AG08396 (cell line): Measurements from ENCODE around the gene ZNF615.
"Not testable (repeated sequence)": the region's sequence is repeated elsewhere in the genome, so short reads cannot be mapped to it uniquely, and the experiment has no call there.

Source experiments
- DNase-seq: peaks from one replicate; pipeline ENCODE4 v3.0.0; 2012; ENCODE audit warnings: low spot score, mixed read lengths

Gene ZNF615

DNA sequence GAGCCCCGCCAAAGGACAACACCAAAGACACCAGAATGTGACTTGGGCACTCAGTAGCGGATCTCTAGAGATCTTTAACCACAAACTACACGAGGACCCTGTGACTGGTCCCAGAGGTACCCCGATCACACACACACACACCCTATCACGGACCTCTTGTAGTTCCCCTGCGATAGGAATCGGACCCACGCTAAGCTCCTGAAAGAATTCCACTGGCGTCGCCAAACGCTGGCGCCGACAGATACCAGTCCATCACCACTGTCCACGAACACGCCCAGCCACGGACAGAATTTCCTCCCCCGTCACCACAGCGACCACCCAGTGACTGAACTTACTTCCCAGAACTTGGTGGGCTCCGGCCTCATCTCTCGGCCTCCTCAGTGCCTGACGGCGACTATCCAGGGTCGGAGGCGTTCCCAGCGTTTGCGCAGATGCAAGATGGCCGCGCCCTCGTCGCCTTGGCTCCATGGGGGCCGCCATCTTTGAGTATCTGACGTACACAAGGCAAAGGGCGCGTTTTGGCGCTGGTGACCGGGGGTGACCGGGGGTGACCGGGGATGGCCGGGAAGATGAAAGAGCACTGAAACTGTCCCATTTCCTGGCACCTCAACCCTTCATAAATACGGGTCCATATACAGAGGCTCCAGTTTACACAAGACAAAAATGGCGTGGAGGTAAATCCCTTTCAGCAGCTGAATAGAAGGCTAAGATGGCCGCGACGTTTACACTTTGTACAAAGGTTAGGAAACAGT lies at the start of gene ZNF615:
ZNF615 (minus strand) TSS at position 406 of the 752 bp plus-strand sequence. CDS start 4,500 bp downstream, outside the sequence.
- peak; percentile 88 for DNase-seq

DNA sequence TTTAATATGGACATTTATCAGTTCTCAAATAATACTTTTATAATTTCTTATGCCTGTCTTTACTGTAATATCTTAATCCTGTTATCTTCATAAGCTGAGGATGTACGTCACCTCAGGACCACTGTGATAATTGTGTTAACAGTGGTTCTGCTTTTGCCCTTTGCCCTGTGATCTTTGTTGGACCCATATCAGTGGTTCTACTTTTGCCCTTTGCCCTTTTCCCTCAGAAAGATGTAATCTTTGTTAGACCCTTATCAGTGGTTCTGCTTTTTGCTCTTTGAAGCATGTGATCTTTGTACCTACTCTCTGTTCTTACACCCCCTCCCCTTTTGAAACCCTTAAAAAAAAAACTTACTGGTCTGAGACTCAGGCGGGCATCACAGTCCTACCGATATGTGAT lies 48.5 kb upstream of the ZNF615 start:
- not testable (repeated sequence) for DNase-seq

DNA sequence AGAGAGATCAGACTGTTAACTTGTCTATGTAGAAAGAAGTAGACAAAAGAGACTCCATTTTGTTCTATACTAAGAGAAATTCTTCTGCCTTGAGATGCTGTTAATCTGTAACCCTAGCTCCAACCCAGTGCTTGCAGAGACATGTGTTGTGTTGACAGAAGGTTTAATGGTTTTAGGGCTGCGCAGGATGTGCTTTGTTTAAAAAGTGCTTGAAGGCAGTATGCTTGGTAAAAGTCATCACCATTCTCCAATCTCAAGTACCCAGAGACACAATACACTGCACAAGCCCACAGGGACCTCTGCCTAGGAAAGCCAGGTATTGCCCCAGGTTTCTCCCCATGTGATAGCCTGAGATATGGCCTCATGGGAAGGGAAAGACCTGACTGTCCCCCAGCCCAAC lies 43.7 kb upstream of the ZNF615 start:
- not testable (repeated sequence) for DNase-seq

DNA sequence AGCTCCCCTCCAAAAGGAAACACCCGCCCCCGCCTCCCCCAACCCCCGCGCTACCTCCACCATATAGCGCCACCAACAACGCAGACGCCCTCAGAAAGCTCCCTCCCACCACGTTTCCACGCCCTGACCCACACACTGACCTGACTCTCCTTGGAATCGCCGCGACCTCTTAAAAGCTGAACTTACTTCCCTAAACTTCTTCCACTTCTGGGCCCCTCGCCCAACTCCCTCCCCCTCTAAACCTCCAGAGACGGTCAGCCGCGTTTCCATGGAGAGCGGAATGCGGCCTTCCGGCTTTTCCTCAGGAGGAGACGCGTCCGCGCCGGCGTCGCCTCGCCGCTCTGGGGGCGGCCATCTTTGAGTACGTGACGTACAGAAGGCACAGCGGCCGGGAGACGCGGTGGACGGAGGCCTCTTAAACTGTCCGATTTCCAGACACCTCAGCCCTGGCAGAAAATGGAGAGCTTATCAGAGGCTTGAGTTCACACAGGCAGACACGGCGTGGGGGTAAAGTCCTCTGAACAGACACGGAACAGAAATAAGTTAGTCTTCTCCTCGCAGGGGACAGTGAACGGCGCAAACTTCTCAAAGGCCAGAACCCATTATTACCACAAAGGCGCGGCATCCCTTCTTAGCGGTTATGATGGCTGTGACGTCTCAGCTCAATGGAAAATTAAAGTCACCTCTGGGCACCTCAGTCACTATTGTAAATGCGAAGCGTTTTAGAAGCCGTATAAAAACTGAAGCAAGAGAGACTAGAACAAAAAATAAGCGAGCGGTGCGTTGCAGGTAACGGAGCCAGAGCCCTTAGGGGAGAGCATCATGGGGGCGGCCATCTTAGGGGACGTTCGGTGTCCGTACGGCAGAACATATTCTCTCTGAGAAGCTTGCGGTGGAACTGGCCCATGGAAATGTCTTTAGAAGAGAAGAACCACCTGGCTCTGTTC lies 40.8 kb upstream of the ZNF615 start, which contains the start of gene ZNF432:
ZNF432 (minus strand) TSS at position 284 of the 947 bp plus-strand sequence. CDS start 1,970 bp downstream, outside the sequence.
- DNase-seq: peak; percentile 91

DNA sequence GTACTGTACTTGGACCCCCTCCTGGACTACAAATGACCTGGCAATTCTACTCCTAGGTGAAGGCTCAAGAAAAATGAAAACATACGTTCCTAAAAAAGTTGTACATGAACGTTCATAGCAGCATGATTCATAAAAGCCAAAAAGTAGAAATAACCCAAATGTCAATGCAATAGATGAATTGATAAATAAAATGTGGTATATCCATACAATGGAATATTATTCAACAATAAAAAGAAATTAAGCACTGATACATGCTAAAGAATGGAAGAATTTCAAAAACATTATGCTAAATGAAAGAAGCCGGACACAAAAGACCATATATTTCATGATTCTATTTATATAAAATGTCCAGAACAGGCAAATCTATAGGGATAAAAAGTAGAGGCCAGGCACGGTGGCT lies 31.2 kb upstream of the ZNF615 start:
- DNase-seq: no peak

DNA sequence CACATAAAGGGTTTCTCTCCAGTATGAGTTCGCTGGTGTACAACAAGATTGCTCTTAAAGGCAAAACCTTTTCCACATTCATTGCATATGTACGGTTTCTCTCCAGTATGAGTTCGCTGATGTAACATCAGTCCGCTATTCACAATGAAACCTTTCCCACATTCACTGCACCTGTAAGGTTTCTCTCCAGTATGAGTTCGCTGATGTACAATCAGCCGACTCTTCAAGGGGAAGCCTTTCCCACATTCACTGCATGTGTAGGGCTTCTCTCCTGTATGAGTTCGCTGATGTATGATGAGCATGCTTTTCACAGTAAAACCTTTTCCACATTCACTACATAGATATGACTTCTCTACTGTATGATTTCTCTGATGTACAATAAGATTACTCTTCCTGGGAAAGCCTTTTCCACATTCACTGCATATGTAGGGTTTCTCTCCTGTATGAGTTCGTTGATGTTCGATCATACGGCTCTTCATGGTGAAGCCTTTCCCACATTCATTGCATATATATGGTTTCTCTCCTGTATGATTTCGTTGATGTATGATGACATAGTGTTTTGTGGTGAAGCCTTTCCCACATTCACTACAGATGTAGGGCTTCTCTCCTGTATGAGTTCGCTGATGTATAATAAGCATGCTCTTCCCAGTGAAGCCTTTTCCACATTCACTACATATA lies 26.2 kb upstream of the ZNF615 start:
- DNase-seq: no peak

DNA sequence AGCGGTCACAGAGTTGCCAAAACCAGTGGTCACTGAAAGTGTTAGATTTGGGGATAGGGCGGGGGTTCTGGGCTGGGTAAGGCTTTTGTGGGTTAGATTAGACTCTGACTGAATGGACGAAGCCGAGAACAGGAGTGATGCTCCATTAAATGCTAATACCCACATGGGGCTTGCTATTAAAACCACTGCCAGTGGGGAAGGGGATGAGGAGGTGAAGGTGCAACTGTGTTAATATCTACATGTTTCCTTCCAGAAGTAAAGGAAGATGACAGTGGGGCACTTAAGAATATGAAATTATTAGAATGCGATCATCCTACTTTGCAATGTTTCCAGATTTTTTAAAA lies 20.7 kb upstream of the ZNF615 start:
- no peak for DNase-seq

DNA sequence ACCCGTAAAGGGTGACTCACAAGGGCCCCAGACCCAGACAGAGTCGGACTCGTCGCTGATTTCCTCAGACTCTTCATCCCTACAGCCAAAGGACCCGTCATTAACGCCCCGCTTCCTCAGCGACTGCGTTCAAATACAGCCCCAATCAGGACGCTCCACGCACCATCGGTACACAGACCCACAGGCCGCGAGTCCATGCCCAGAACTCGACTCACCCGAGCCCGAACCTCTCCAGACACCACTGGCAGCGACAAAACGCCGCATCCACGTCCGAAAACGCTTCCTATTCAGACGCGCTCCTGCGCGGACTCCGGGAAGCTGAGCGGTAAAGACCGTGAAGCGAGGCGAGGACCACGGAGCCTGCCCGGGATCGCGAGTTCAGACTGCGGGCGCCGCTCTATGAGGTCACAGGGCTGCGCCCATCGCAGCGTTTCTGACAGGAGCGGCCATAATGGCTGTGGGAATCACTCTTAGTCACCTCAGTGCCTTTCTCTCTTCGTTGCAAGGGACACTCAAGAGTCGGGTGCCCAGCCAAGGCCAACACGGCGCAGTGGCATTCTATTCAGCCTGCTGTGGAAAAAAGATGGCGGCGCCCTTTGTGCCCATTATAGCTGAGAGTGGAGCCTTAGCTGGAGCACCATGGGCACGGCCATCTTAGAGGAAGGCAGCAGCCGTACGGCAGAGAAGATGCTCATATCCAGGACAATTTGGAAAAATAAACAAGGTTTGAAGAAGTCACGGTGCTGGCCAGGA lies 20.2 kb upstream of the ZNF615 start, which contains the start of gene ZNF614:
ZNF614 (minus strand) TSS at position 353 of the 753 bp plus-strand sequence. CDS start 2,634 bp downstream, outside the sequence.
- DNase-seq: peak; percentile 93

DNA sequence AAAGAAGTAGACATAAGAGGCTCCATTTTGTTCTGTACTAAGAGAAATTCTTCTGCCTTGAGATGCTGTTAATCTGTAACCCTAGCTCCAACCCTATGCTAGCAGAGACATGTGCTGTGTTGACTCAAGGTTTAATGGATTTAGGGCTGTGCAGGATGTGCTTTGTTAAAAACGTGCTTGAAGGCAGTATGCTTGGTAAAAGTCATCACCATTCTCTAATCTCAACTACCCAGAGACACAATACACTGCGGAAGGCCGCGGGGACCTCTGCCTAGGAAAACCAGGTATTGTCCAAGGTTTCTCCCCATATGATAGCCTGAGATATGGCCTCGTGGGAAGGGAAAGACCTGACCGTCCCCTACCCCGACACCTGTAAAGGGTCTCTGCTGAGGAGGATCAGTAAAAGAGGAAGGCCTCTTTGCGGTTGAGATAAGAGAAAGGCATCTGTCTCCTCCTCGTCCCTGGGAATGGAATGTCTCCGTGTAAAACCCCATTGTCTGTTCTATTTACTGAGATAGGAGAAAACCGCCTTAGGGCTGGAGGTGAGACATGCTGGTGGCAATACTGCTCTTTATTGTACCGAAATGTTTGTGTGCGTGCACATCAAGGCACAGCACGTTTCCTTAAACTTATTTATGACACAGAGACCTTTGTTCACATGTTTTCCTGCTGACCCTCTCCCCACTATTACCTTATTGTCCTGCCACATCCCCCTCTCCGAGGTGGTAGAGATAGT lies 18.4 kb upstream of the ZNF615 start:
- not testable (repeated sequence) for DNase-seq

DNA sequence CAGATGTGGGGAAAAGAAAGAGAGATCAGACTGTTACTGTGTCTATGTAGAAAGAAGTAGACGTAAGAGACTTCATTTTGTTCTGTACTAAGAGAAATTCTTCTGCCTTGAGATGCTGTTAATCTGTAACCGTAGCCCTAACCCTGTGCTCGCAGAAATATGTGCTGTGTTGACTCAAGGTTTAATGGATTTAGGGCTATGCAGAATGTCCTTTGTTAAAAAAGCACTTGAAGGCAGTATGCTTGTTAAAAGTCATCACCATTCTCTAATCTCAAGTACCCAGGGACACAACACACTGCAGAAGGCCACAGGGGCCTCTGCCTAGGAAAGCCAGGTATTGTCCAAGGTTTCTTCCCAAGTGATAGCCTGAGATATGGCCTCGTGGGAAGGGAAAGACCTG lies 16.5 kb upstream of the ZNF615 start:
- DNase-seq: not testable (repeated sequence)

DNA sequence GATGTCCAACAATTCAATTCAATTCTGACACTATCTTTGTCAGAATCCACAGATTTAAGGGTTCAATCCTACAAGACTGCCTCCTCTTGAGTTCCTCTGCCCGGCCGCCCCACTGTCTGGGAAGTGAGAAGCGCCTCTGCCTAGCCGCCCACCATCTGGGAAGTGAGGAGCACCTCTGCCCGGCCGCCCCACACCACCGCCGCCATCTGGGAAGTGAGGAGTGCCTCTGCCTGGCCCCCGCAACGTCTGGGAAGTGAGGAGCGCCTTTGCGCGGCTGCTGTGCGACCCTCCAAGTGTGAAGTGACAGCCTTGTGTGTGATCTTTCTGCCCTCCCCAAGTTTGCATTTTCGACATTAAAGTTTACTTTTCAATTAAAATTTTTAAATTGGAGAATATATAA lies 14.2 kb upstream of the ZNF615 start:
- DNase-seq: no peak

DNA sequence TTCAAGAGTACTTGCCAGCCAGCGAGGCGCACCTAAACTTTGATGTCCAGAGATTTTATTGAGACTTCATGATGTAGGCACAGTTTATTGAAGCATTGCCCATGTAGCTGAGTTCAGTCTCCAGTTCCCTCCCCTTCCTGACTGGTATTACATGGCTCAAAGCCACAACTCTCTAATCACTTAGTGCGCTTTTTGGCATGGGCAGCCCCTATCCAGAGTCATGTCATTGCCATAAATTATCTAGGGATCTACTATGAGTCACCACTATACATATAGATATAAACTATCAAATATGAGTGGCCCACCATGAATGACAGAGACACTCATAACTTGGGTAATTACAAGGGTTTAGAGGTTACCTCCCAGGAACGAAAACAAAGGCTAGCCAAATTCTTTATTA lies 12.5 kb upstream of the ZNF615 start:
- DNase-seq: no peak

DNA sequence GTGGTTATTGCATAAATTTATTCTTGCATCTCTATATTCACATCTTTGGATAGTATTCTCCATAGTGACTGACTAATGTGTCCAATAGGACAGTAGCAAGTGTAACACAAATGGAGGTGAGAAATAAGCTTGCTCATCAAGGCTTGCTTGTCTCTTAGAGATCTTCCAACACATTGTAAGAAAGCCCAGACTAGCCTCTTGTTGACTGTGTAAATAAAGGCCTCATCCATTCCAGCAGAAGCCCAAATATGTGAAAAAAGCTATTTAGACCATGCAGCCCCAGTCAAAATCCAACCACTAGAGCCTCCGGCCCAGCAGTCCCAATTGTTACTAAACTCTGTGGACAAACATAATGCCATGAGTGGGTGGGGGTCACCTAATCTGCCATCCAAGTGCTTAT lies 2.7 kb upstream of the ZNF615 start:
- no peak for DNase-seq

DNA sequence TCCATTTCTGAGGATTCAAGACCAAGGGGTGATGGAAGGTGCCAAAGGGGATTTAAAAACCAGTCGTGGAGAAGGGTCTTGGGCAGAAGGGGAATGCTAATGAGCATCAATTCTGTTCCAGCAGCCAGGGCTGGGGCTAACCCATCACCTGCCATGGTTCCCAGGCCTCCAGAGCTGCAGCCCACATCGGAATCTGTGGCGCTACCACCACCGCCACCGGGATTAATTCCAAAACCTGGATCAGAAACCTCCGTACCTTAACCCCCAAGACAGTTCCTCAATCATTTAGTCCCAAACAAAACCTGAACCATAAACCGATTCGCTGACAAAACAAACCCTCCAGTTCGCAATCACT lies 583 bp downstream of the ZNF615 start:
- DNase-seq: peak; percentile 13

DNA sequence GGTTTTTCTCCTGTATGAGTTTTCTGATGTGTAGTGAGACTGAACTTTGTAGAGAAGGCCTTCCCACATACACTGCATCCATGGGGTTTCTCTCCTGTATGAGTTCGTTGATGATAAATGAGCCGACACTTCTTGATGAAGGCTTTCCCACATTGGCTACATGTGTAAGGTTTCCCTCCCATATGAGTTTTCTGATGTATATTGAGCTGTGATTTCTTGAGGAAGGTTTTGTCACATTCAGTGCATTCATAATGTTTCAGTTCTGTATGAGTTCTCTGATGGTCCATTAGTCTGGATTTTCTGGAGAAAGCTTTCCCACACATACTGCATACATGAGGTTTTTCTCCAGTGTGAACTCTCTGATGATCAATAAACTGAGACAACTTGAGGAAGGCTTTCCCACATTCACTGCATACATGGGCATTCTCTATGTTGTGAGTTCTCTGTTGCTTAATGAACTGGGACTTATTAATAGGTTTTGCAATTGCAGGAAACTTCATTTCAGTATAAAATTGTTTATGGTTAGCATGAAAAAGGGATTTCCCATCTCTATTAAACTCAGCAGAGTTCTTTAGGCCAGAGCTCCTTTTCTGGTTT lies 13.9 kb downstream of the ZNF615 start:
- DNase-seq: no peak

DNA sequence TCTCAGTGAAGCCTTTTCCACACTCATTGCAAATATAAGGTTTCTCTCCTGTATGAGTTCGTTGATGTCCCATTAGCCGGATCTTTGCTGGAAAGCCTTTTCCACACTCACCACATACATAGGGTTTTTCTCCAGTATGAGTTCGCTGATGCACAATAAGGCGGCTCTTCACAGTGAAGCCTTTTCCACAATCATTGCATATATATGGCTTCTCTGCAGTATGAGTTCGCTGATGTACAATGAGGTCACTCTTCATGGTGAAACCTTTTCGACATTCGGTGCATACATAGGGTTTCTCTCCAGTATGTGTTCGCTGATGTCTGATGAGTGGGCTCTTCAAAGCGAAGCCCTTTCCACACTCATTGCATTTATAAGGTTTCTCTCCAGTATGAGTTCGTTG lies 14.6 kb downstream of the ZNF615 start:
- no peak for DNase-seq

DNA sequence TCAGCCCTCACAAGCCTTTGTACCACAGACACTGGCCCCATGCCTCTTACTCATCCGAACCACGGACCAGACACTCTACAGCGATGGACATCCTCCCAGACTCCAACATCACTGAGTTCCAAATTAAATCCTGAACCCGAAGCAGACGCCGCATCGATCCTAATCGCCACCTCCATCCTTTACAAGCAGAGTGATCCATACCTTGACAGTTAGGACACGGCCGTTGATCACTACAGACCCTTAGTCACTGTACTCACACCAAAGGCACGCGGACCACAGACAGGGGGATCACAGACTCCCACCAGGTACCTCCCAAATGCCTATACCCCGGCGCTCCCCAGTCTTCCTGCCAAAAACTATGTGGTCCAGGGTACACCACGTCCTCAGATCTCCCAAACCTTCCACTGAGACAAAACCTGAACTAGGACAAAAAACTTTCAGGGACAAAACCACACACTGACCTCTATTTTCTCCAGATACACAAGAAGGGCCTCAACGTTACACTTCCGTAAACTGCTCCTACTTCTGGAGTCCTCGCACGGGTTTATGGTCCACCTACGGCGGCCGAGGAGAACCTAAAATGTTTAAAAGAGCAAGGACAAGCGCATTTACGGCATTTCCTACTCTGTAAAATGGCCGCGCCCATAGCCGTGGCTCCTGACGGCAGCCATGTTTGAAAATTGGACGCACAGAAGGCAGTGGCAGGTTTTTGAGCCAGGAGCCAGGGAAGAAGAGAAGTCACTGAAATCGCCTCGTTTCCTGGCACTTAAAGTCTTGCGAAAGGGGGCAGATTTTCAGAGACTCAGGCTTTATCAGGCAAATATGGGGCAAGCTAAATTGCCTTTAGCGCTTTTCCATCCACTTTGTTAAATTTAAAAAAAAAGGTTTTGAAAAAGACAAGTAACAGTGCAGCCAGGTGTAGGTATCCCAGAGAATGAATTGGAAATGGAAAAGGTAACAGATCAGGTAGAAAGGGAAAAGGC lies 21.4 kb downstream of the ZNF615 start, which contains the start of gene ZNF350:
ZNF350 (minus strand) TSS at position 532 of the 983 bp plus-strand sequence. CDS start 12,480 bp downstream, outside the sequence.
- DNase-seq: peak; percentile 85

DNA sequence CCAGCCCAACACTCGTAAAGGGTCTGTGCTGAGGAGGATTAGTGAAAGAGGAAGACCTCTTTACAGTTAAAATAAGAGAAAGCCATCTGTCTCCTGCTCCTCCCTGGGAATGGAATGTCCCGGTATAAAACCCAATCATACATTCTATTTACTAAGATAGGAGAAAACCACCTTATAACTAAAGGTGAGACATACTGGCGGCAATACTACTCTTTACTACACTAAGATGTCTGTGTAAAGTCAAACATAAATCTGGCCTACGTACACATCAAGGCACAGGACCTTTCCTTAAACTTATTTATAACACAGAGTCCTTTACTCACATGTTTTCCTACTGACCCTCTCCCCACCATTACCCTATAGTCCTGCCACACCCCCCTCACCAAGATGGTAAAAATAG lies 24.6 kb downstream of the ZNF615 start:
- DNase-seq: no peak

DNA sequence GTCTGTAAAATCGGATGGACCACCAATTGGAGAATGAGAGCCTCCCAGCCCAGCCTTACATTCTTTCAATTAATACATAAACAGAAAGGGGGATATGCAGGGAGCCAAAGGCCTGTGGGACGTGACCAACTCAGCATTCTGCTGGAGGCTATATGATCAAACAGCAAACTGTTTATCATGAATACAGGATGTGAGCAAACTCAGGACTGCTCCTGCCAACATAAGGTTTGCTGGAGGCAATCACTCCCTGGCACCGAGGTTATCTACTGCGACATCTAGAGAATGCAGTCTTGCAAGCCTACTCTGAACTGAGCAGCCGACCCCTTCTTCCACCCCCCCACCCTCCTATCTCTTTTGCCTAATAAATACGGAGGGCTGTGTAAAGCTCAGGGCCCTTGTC lies 27.1 kb downstream of the ZNF615 start:
- DNase-seq: not testable (repeated sequence)
